CD4-positive, CD25-positive, alpha-beta regulatory T cell (primary cell): ENCODE measurements around the gene USP49. TPM values are rescaled to one million over a fixed set of nuclear protein-coding genes. Genes with fewer than 3 reads are reported as not detected.

ENCODE experiments used
- ATAC-seq, 2 donors: fragments of 150-1000 bp; cut with Tn5 transposase; one replicate each; pipeline ENCODE4 v1.10.0; 2021; ENCODE audit warnings: low read depth in 2 of 2, moderate number of reproducible peaks in 2 of 2, moderate library complexity in 1 of 2
- DNase-seq, 3 donors: peaks; one replicate each; pipeline versions ENCODE4 v3.0.0 to v3.0.0-alpha.2; 2012 to 2022; ENCODE audit warnings: mixed read lengths in 1 of 3
- H3K27ac ChIP-seq: one replicate; pipeline ENCODE4 v1.7.0; 2013; ENCODE audit warnings: mild to moderate bottlenecking, low read length; ENCODE audit not compliant: insufficient read depth, poor library complexity, severe bottlenecking
- H3K27me3 ChIP-seq: one replicate; pipeline ENCODE4 v1.7.0; 2013; ENCODE audit warnings: low read length; ENCODE audit not compliant: control insufficient read depth, insufficient read depth
- H3K36me3 ChIP-seq: one replicate; pipeline ENCODE4 v1.7.0; 2013; ENCODE audit warnings: mild to moderate bottlenecking, low read length, moderate library complexity; ENCODE audit not compliant: control insufficient read depth, insufficient read depth
- H3K4me1 ChIP-seq: 2 replicates; pipeline ENCODE4 v1.7.0; 2013; ENCODE audit warnings: mild to moderate bottlenecking, low read length; ENCODE audit not compliant: insufficient read depth, control insufficient read depth, poor library complexity, severe bottlenecking
- H3K4me3 ChIP-seq: one replicate; pipeline ENCODE4 v1.7.0; 2013; ENCODE audit warnings: low read depth, mild to moderate bottlenecking, low read length, moderate library complexity
- H3K9me3 ChIP-seq, 2 experiments: 1 replicate in 1 of 2; 2 replicates in 1 of 2; pipeline ENCODE4 v1.7.0; 2013; ENCODE audit warnings: low read length in 2 of 2, mild to moderate bottlenecking in 1 of 2, moderate library complexity in 1 of 2; ENCODE audit not compliant: control insufficient read depth in 2 of 2
- H3K27ac Mint-ChIP-seq, 3 donors: one replicate each; pipeline ENCODE4 v1.8.0; 2020 to 2022; ENCODE audit warnings: mild to moderate bottlenecking in 3 of 3, mixed read lengths in 3 of 3, moderate library complexity in 2 of 3
- H3K27me3 Mint-ChIP-seq: one replicate; pipeline ENCODE4 v1.8.0; 2022; ENCODE audit warnings: mild to moderate bottlenecking, mixed read lengths
- H3K36me3 Mint-ChIP-seq: one replicate; pipeline ENCODE4 v1.8.0; 2020; ENCODE audit warnings: mixed read lengths
- H3K4me1 Mint-ChIP-seq, 4 donors: one replicate each; pipeline ENCODE4 v1.8.0; 2020 to 2022; ENCODE audit warnings: mixed read lengths in 4 of 4, mild to moderate bottlenecking in 1 of 4
- H3K4me3 Mint-ChIP-seq, 4 donors: one replicate each; pipeline ENCODE4 v1.8.0; 2020 to 2022; ENCODE audit warnings: mild to moderate bottlenecking in 4 of 4, mixed read lengths in 4 of 4, moderate library complexity in 3 of 4
- H3K9me3 Mint-ChIP-seq, 7 donors: one replicate each; pipeline ENCODE4 v1.8.0; 2020 to 2022; ENCODE audit warnings: mixed read lengths in 7 of 7, mild to moderate bottlenecking in 3 of 7, moderate library complexity in 2 of 7
- polyA plus RNA-seq, 4 donors: library from polyadenylated mRNA; unstranded; fragments of 300-500 nt; fragmentation: Illumina TruSeq; gene quantifications; one replicate each; pipeline ENCODE4 v1.2.3, GENCODE V29; 2021
- total RNA-seq: library from RNA; stranded (reverse); gene quantifications from one replicate; pipeline ENCODE4 v1.2.3, GENCODE V29; 2022

The USP49 gene
- total and polyA plus RNA-seq, 5 donors from 2014 or later: 0.34 to 2.9 (median 0.52) TPM

GRCh38 chr6:41922154-41922553, 27.0 kb upstream of the USP49 start:
- H3K4me3 ChIP-seq: peak overlapping the region; percentile 97
- no peak for ATAC-seq
- H3K9me3 ChIP-seq: no peaks in the 10 kb centered on the region
- H3K36me3 Mint-ChIP-seq: peaks cover 10% of the 10 kb centered on the region
- H3K27me3 Mint-ChIP-seq: peaks cover 15% of the 10 kb centered on the region
- peaks cover 3% of the 10 kb centered on the region for H3K36me3 ChIP-seq
- peak overlapping the region; percentile 99 to 100 (median 100) for H3K4me3 Mint-ChIP-seq
- H3K27me3 ChIP-seq: no peaks in the 10 kb centered on the region
- H3K27ac Mint-ChIP-seq: peak overlapping the region; percentile 66 to 100 (median 99)
- peaks cover 0 to 1% (median 0%) of the 10 kb centered on the region in 7 donors for H3K9me3 Mint-ChIP-seq
- DNase-seq: no peak
- H3K4me1 Mint-ChIP-seq: peaks cover 25 to 60% (median 35%) of the 10 kb centered on the region in 4 donors
- H3K4me1 ChIP-seq: peaks cover 29% of the 10 kb centered on the region
- H3K27ac ChIP-seq: peak overlapping the region; percentile 97

DNA sequence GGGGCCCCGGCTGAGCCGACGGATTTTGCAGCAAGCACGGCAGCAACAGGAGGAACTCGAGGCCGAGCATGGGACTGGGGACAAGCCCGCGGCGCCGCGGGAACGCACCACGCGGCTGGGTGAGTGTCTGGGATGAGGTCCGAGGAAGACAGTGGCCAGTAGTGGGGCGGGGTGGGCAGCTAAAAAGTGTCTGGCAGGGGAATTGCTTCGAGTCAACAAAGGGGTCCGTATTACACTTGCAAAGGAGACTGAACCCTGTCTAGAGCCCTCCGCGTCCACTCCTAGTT, 26.5 kb upstream of the USP49 start:
- no peaks in the 10 kb centered on the region for H3K27me3 ChIP-seq
- ATAC-seq: no peak
- Mint-ChIP-seq H3K4me1 (peaks cover 25 to 58% (median 35%) of the 10 kb centered on the region in 4 donors), H3K27ac (peak overlapping the region; percentile 66 to 100 (median 99)), H3K36me3 (peaks cover 9% of the 10 kb centered on the region), H3K4me3 (peak overlapping the region; percentile 99 to 100 (median 100)), H3K27me3 (peaks cover 15% of the 10 kb centered on the region), H3K9me3 (peaks cover 0 to 1% (median 0%) of the 10 kb centered on the region in 7 donors)
- no peak for DNase-seq
- peaks cover 29% of the 10 kb centered on the region for H3K4me1 ChIP-seq
- no peaks in the 10 kb centered on the region for H3K9me3 ChIP-seq
- peaks cover 2% of the 10 kb centered on the region for H3K36me3 ChIP-seq
- peak overlapping the region; percentile 97 for H3K4me3 ChIP-seq
- peak overlapping the region; percentile 97 for H3K27ac ChIP-seq

DNA sequence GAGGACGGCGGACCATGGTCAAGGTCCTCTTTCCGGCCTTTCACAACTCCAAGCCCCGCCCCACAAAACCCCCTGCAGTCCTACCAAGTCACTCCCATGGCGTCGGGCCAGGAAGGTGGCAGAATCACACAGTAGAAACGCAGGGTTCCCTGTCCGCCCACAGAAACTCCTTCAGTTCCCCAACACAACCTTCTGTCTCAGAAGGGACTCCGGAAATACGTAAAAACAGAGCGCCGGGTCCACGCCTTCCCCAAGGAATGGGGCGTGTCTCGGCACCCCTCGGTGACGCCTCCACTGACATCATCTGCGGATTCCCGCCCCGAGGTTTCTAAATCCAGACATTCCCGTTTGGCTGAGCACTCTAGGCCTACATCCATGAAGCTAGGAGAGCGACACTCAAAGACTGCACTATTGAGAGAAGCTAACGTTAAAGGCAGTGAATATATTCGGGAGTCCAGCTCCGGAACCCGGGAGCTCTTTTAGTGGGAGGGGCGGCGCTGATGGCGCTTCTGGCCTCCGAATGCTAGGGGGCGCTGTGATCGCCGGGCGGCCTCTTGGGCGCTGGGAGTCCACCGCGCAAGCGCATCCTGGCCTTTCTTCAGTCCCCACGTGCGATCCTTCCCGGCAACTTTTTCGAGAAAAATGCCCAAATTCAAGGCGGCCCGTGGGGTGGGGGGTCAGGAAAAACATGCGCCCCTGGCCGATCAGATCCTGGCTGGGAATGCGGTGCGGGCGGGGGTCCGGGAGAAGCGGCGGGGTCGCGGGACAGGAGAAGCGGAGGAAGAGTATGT, 25.9 kb upstream of the USP49 start, which contains the start of the genes BYSL and MED20:
TSS of gene BYSL (plus strand) at position 579 of the 791 bp plus-strand sequence. CDS start at position 643, 64 bp downstream.
TSS of gene MED20 (minus strand) at position 219 of the 791 bp plus-strand sequence. CDS start at position 98, 121 bp downstream.
- Mint-ChIP-seq H3K9me3 (peaks cover 0 to 1% (median 0%) of the 10 kb centered on the region in 7 donors), H3K27ac (peak within 1 kb of the TSS; percentile 99 to 100 (median 100)), H3K4me3 (peak within 1 kb of the TSS; percentile 99 to 100 (median 100)), H3K27me3 (peaks cover 15% of the 10 kb centered on the region), H3K36me3 (peaks cover 11% of the 10 kb centered on the region), H3K4me1 (peaks cover 25 to 58% (median 35%) of the 10 kb centered on the region in 4 donors)
- ATAC-seq (peak; percentile 90 to 92), DNase-seq (peak; percentile 90 to 96 (median 96))
- Histone ChIP-seq H3K27ac (peak within 1 kb of the TSS; percentile 97), H3K36me3 (peaks cover 4% of the 10 kb centered on the region), H3K27me3 (no peaks in the 10 kb centered on the region), H3K4me3 (peak within 1 kb of the TSS; percentile 97), H3K9me3 (no peaks in the 10 kb centered on the region), H3K4me1 (peaks cover 29% of the 10 kb centered on the region)

GRCh38 chr6:41917528-41917927, 22.4 kb upstream of the USP49 start:
- Mint-ChIP-seq H3K27ac (no peak overlapping the region), H3K4me3 (peak overlapping the region in 1 of 4 donors; percentile 74), H3K4me1 (peaks cover 16 to 45% (median 24%) of the 10 kb centered on the region in 4 donors), H3K9me3 (no peaks in the 10 kb centered on the region), H3K36me3 (peaks cover 25% of the 10 kb centered on the region), H3K27me3 (peaks cover 15% of the 10 kb centered on the region)
- Histone ChIP-seq H3K36me3 (peaks cover 23% of the 10 kb centered on the region), H3K9me3 (no peaks in the 10 kb centered on the region), H3K27ac (no peak overlapping the region), H3K4me1 (peaks cover 21% of the 10 kb centered on the region), H3K4me3 (no peak overlapping the region), H3K27me3 (no peaks in the 10 kb centered on the region)
- no peak for ATAC-seq
- DNase-seq: no peak

GRCh38 chr6:41914869-41915530, 19.8 kb upstream of the USP49 start:
- H3K4me3 Mint-ChIP-seq: peak overlapping the region in 1 of 4 donors; percentile 22
- no peaks in the 10 kb centered on the region for H3K9me3 ChIP-seq
- H3K27me3 ChIP-seq: no peaks in the 10 kb centered on the region
- peaks cover 27% of the 10 kb centered on the region for H3K36me3 ChIP-seq
- no peak for ATAC-seq
- H3K4me1 Mint-ChIP-seq: peaks cover 8 to 24% (median 8%) of the 10 kb centered on the region in 4 donors
- no peak overlapping the region for H3K4me3 ChIP-seq
- H3K4me1 ChIP-seq: peaks cover 3% of the 10 kb centered on the region
- H3K27ac Mint-ChIP-seq: peak overlapping the region in 1 of 3 donors; percentile 55
- no peak for DNase-seq
- no peaks in the 10 kb centered on the region for H3K9me3 Mint-ChIP-seq
- H3K36me3 Mint-ChIP-seq: peaks cover 29% of the 10 kb centered on the region
- H3K27ac ChIP-seq: no peak overlapping the region
- H3K27me3 Mint-ChIP-seq: peaks cover 2% of the 10 kb centered on the region

GRCh38 chr6:41914343-41914742, 19.2 kb upstream of the USP49 start:
- H3K36me3 ChIP-seq: peaks cover 27% of the 10 kb centered on the region

GRCh38 chr6:41909727-41910126, 14.6 kb upstream of the USP49 start:
- no peak overlapping the region for H3K27ac ChIP-seq
- Mint-ChIP-seq H3K9me3 (no peaks in the 10 kb centered on the region), H3K27me3 (no peaks in the 10 kb centered on the region), H3K4me3 (no peak overlapping the region), H3K27ac (no peak overlapping the region), H3K4me1 (peaks cover 5 to 14% (median 7%) of the 10 kb centered on the region in 4 donors), H3K36me3 (peaks cover 42% of the 10 kb centered on the region)
- H3K36me3 ChIP-seq: peaks cover 46% of the 10 kb centered on the region
- H3K9me3 ChIP-seq: no peaks in the 10 kb centered on the region
- DNase-seq (no peak), ATAC-seq (no peak)
- H3K4me1 ChIP-seq: no peaks in the 10 kb centered on the region
- peak overlapping the region; percentile 26 for H3K4me3 ChIP-seq
- H3K27me3 ChIP-seq: no peaks in the 10 kb centered on the region

More at GRCh38 chr6:41914343-41914742, 19.2 kb upstream of the USP49 start:
- peak overlapping the region in 1 of 3 donors; percentile 16 for H3K27ac Mint-ChIP-seq
- H3K4me3 ChIP-seq: no peak overlapping the region
- no peaks in the 10 kb centered on the region for H3K27me3 Mint-ChIP-seq
- DNase-seq (no peak), ATAC-seq (no peak)
- H3K4me3 Mint-ChIP-seq: no peak overlapping the region
- H3K27me3 ChIP-seq: no peaks in the 10 kb centered on the region
- no peaks in the 10 kb centered on the region for H3K9me3 Mint-ChIP-seq
- H3K9me3 ChIP-seq: no peaks in the 10 kb centered on the region
- peaks cover 5 to 19% (median 7%) of the 10 kb centered on the region in 4 donors for H3K4me1 Mint-ChIP-seq
- H3K36me3 Mint-ChIP-seq: peaks cover 29% of the 10 kb centered on the region
- H3K27ac ChIP-seq: no peak overlapping the region
- no peaks in the 10 kb centered on the region for H3K4me1 ChIP-seq
